ENCODE data around the gene ZNF839. TPM values are rescaled to one million over a fixed set of nuclear protein-coding genes. Genes with fewer than 3 reads are reported as not detected.

ZNF839 gene
- polyA plus RNA-seq, 1 experiment: 9.0 TPM

DNA sequence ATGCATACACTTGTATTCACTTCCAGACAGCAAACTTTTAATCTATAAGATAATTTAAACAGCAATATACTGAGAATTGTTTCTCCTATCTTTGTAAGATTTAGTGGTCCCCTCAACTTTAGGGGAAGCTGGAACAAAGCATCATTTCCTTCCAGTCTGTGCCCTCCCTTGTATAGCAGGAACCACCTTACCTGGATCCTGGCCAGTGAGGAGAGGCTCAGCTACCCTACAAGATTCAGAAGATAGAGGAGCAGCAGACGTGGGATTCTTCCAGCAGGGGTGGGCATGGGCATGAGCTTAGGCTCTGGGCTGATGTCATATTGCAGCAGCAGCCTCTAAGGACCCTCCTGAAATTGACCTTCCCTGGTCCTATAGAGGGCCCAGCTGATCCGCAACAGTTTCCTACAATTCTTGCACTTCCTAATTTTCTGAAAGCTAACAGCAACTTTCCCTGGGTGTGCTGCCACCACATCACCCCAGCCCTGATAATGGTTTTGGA, 35.9 kb upstream of the ZNF839 start:
- H3K4me3 ChIP-seq (ENCODE audit: low read depth, low read length): no peak overlapping the region
- ChIA-PET POLR2A (no interaction called here), CTCF (interaction anchor here (0.7 kb wide), 1 partner anchor 25 kb away, joined by 3 read pairs; no protein-coding TSS in a partner anchor)
- H3K36me3 ChIP-seq (ENCODE audit: control insufficient read depth, insufficient read depth, low read length): no peaks in the 10 kb centered on the region
- TF ChIP-seq, protein P1, sequence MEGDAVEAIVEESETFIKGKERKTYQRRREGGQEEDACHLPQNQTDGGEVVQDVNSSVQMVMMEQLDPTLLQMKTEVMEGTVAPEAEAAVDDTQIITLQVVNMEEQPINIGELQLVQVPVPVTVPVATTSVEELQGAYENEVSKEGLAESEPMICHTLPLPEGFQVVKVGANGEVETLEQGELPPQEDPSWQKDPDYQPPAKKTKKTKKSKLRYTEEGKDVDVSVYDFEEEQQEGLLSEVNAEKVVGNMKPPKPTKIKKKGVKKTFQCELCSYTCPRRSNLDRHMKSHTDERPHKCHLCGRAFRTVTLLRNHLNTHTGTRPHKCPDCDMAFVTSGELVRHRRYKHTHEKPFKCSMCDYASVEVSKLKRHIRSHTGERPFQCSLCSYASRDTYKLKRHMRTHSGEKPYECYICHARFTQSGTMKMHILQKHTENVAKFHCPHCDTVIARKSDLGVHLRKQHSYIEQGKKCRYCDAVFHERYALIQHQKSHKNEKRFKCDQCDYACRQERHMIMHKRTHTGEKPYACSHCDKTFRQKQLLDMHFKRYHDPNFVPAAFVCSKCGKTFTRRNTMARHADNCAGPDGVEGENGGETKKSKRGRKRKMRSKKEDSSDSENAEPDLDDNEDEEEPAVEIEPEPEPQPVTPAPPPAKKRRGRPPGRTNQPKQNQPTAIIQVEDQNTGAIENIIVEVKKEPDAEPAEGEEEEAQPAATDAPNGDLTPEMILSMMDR (IDR thresholded peaks at IDR 0.05; ENCODE audit: insufficient read depth, low read depth, low read length): no peak
- no peak for DNase-seq (ENCODE audit: low read depth)
- no peaks in the 10 kb centered on the region for H3K27me3 ChIP-seq (ENCODE audit: control insufficient read depth, insufficient read depth, low read length)

DNA sequence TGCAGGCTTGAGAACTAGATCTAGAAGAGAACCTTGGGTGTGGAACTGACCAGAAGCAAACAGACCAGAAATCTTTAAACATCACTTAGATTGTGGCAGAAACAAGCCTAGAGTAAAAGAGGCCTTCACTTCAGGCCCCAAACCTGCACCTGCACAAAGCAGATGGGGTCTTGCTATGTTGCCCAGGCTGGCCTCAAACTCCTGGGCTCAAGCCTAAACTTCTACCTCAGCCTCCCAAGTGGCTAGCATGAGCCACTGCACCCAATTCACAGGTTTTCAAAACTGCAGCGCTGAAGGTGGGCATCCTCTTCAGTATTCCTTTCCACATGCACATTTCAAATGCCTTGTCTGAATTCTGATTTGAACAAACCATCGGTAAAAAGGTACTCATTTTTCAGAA, 34.4 kb upstream of the ZNF839 start:
- ChIA-PET CTCF (no interaction called here), POLR2A (no interaction called here)
- Histone ChIP-seq H3K27me3 (ENCODE audit: control insufficient read depth, insufficient read depth, low read length) (no peaks in the 10 kb centered on the region), H3K36me3 (ENCODE audit: control insufficient read depth, insufficient read depth, low read length) (no peaks in the 10 kb centered on the region), H3K4me3 (ENCODE audit: low read depth, low read length) (no peak overlapping the region)
- no peak for DNase-seq (ENCODE audit: low read depth)
- TF ChIP-seq, protein P1 (IDR thresholded peaks at IDR 0.05; ENCODE audit: insufficient read depth, low read depth, low read length): no peak

DNA sequence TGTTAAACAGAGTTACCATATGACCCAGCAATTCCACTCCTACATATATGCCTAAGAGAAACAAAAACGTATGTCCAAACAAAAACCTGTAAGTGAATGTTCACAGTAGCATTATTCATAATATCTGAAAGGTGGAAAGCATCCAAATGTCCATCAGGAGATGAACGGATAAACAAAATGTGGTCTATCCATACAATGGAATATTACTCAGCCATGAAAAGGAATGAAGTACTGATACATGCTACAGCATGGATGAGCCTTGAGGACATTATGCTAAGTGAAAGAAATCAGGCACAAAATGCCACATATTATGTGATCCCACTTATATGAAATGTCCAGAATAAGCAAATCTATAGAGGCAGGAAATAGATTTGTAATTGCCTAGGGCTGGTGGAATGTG, 31.4 kb upstream of the ZNF839 start:
- TF ChIP-seq, protein P1 (IDR thresholded peaks at IDR 0.05; ENCODE audit: insufficient read depth, low read depth, low read length): no peak
- no peaks in the 10 kb centered on the region for H3K27me3 ChIP-seq (ENCODE audit: control insufficient read depth, insufficient read depth, low read length)
- no peak overlapping the region for H3K4me3 ChIP-seq (ENCODE audit: low read depth, low read length)
- ChIA-PET POLR2A (no interaction called here), CTCF (no interaction called here)
- no peak for DNase-seq (ENCODE audit: low read depth)
- no peaks in the 10 kb centered on the region for H3K36me3 ChIP-seq (ENCODE audit: control insufficient read depth, insufficient read depth, low read length)

DNA sequence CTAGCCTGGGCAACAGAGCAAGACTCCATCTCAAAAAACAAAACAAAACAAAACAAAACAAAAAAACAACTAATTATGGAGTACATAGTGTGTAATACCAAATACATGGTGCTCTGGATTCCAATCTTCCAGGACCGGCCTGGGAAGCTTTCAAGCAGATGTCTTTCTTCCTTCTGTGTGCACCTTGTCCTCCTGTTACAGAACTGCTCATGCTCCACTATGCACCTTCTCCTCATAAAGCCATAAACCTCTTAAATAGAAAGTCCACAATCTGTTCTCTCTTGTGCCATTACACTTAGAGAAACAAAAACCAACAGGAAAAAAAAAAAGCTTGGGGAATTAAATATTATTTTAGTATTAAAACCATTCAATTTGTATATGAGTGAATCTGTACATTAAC, 27.1 kb upstream of the ZNF839 start:
- DNase-seq (ENCODE audit: low read depth): no peak
- Histone ChIP-seq H3K36me3 (ENCODE audit: control insufficient read depth, insufficient read depth, low read length) (no peaks in the 10 kb centered on the region), H3K4me3 (ENCODE audit: low read depth, low read length) (no peak overlapping the region), H3K27me3 (ENCODE audit: control insufficient read depth, insufficient read depth, low read length) (no peaks in the 10 kb centered on the region)
- POLR2A ChIA-PET: interaction anchor here (0.6 kb wide), 1 partner anchor 16 kb away, joined by 3 read pairs; no protein-coding TSS in a partner anchor
- CTCF ChIA-PET: no interaction called here
- TF ChIP-seq, protein P1 (IDR thresholded peaks at IDR 0.05; ENCODE audit: insufficient read depth, low read depth, low read length): no peak

DNA sequence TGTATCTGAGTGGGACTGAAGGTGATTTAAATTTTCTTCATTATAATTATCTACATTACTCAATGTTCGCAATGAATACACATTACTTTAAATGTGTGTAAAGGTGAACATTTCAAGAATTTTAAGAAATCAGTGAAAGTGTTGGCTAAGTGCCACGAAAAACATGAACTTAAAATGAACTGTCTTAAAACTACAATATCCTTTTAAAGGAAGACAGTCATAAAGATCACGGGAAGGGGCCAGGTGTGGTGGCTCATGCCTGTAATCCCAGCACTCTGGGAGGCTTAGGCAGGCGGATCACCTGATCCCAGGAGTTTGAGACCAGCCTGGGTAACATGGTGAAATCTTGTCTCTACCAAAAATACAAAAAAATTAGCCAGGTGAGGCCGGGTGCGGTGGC, 25.8 kb upstream of the ZNF839 start:
- TF ChIP-seq, protein P1 (IDR thresholded peaks at IDR 0.05; ENCODE audit: insufficient read depth, low read depth, low read length): no peak
- ChIA-PET CTCF (interaction anchor here (3.2 kb wide), 1 partner anchor 21 kb away, joined by 11 read pairs; no protein-coding TSS in a partner anchor), POLR2A (no interaction called here)
- DNase-seq (ENCODE audit: low read depth): no peak
- H3K27me3 ChIP-seq (ENCODE audit: control insufficient read depth, insufficient read depth, low read length): no peaks in the 10 kb centered on the region
- no peaks in the 10 kb centered on the region; the same call in 1 of the 2 replicates for H3K36me3 ChIP-seq (ENCODE audit: control insufficient read depth, insufficient read depth, low read length)
- no peak overlapping the region for H3K4me3 ChIP-seq (ENCODE audit: low read depth, low read length)

Measured in BJ (cell line).